Sigmoid colon (tissue), 7 donors: ENCODE data around the gene ABCC1. TPM values are rescaled to one million over a fixed set of nuclear protein-coding genes. Genes with fewer than 3 reads are reported as not detected.

Source experiments
- DNase-seq: peaks from one replicate; pipeline ENCODE4 v3.0.0-alpha.2; 2019
- H3K27ac ChIP-seq, 4 donors: fragments of 200-600 bp; sonication (generic); one replicate each; pipeline ENCODE4 v1.5.1; 2016 to 2019; ENCODE audit warnings: mild to moderate bottlenecking in 1 of 4
- H3K27me3 ChIP-seq, 3 donors: fragments of 200-600 bp; sonication (generic); one replicate each; pipeline ENCODE4 v1.5.1; 2019; ENCODE audit warnings: mild to moderate bottlenecking in 1 of 3
- H3K36me3 ChIP-seq, 4 donors: fragments of 200-600 bp; sonication (generic); one replicate each; pipeline ENCODE4 v1.5.1; 2016 to 2019
- H3K4me1 ChIP-seq, 4 donors: fragments of 200-600 bp; sonication (generic); one replicate each; pipeline ENCODE4 v1.5.1; 2017 to 2019
- H3K4me3 ChIP-seq, 4 donors: fragments of 200-600 bp; sonication (generic); one replicate each; pipeline ENCODE4 v1.5.1; 2017 to 2019; ENCODE audit warnings: mild to moderate bottlenecking in 2 of 4, moderate library complexity in 1 of 4
- H3K9me3 ChIP-seq, 4 donors: fragments of 200-600 bp in 3 of 4; sonication (generic) in 3 of 4; one replicate each; pipeline versions ENCODE4 v1.5.1 to v1.6.1; 2013 to 2019
- EP300 ChIP-seq, 4 donors: sonication (generic); formaldehyde crosslinking; IDR thresholded peaks; one replicate each; pipeline ENCODE4 v1.6.1; 2017; ENCODE audit warnings: antibody characterized with exemption in 4 of 4
- POLR2A ChIP-seq, 2 donors: fragments of 450-650 bp; IDR thresholded peaks; one replicate each; pipeline ENCODE4 v1.6.1; 2016; ENCODE audit warnings: antibody characterized with exemption in 2 of 2, mild to moderate bottlenecking in 2 of 2, moderate library complexity in 2 of 2
- POLR2AphosphoS5 ChIP-seq, 4 donors: sonication (generic); formaldehyde crosslinking; IDR thresholded peaks; one replicate each; pipeline ENCODE4 v1.6.1; 2017; ENCODE audit warnings: antibody characterized with exemption in 4 of 4
- WGBS, 2 donors: extraction: QIAGEN DNeasy Blood & Tissue Kit; methylation state at CpG; one replicate each; pipeline ENCODE4 v1.1.7; 2013; 5-methylcytosine and 5-hydroxymethylcytosine counted together
- intact Hi-C: fragments of 100-400 bp; cut with DNase I; formaldehyde crosslinking; loops from one replicate; pipeline ENCODE4 v1.15.1; 2023
- polyA plus RNA-seq, 3 donors: library from polyadenylated mRNA; stranded (reverse); fragments of 200-250 nt; gene quantifications; one replicate each; pipeline ENCODE4 v1.2.3, GENCODE V29; 2013
- total RNA-seq, 4 donors: library from RNA; depleted of rRNA; stranded (reverse); fragments of >200 nt; gene quantifications; one replicate each; pipeline ENCODE4 v1.1.0, GENCODE V29; 2016
- TF ChIP-seq, protein P1 (sequence below), 4 experiments: fragments of 450-650 bp in 3 of 4; fragments of 200-600 bp in 1 of 4; IDR thresholded peaks; one replicate each; pipeline ENCODE4 v1.5.1; 2016 to 2019; ENCODE audit warnings: antibody characterized with exemption in 4 of 4, mild to moderate bottlenecking in 3 of 4, moderate library complexity in 2 of 4
- donor health status: healthy with polysubstance abuse.
- donor health status: Bipolar disorder and iron deficiency.
- donor health status: healthy.

Gene ABCC1
- total and polyA plus RNA-seq, 7 donors = 1.8 to 51.8 (median 22.5) TPM

DNA sequence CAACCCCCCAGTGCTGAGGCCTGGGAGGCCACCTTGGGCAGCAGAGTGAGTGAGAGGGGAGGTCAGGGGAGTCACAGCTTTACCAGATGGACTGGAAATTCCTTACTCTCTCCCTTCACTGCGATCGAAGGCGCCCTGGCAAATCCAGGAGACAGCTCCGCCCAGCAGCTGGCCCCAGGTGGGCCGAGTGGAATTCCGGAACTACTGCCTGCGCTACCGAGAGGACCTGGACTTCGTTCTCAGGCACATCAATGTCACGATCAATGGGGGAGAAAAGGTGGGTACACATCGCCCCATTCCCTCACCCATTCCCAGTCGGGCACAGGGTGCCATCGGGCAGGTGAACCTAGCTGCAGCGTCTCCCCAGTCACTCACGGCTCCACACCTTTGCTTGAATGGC, 182.2 kb downstream of the ABCC1 start:
- 96 to 97% methylated on average over 15 of the region's 15 CpGs for WGBS, 2 donors
- no peak overlapping the region for H3K4me3 ChIP-seq
- no peak for DNase-seq

DNA sequence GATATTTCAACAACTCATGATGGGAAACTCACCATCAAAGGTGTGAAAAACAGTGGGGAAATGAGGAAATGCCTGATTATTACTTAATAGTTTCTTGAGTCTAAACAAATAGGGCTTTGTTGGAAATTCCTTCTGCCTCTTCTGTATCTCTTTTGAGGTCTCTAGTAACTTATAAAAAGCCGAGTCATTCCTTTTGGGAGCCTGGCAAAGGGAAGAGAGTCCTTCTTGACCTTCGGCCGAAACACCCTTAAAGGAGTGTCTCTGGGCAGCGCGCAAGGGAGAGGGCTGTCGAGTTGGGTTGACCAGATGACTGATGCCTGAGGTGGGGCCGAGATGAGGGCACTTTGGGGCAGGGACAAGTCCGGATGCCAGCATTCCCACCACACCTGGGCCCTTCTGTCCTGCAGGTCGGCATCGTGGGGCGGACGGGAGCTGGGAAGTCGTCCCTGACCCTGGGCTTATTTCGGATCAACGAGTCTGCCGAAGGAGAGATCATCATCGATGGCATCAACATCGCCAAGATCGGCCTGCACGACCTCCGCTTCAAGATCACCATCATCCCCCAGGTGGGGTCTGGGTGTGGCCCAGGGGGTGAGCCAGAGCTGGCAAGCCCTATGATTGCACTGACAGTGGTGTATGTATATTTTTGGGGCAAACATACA, 184.7 kb downstream of the ABCC1 start:
- no peaks in the 10 kb centered on the region for H3K4me1 ChIP-seq
- H3K9me3 ChIP-seq = no peaks in the 10 kb centered on the region
- no peak for DNase-seq
- intact Hi-C loops = no loop called here
- 92 to 95% methylated on average over 21 of the region's 21 CpGs for WGBS, 2 donors
- H3K4me3 ChIP-seq = no peak overlapping the region
- TF ChIP-seq EP300 (IDR thresholded peaks at IDR 0.05) (no peak), POLR2AphosphoS5 (IDR thresholded peaks at IDR 0.05) (no peak)
- TF ChIP-seq, protein P1, sequence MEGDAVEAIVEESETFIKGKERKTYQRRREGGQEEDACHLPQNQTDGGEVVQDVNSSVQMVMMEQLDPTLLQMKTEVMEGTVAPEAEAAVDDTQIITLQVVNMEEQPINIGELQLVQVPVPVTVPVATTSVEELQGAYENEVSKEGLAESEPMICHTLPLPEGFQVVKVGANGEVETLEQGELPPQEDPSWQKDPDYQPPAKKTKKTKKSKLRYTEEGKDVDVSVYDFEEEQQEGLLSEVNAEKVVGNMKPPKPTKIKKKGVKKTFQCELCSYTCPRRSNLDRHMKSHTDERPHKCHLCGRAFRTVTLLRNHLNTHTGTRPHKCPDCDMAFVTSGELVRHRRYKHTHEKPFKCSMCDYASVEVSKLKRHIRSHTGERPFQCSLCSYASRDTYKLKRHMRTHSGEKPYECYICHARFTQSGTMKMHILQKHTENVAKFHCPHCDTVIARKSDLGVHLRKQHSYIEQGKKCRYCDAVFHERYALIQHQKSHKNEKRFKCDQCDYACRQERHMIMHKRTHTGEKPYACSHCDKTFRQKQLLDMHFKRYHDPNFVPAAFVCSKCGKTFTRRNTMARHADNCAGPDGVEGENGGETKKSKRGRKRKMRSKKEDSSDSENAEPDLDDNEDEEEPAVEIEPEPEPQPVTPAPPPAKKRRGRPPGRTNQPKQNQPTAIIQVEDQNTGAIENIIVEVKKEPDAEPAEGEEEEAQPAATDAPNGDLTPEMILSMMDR (IDR thresholded peaks at IDR 0.05) = no peak
- peak overlapping the region in 3 of 4 donors; percentile 5 to 34 (median 21) for H3K27ac ChIP-seq
- H3K27me3 ChIP-seq = no peaks in the 10 kb centered on the region
- peaks cover 14 to 93% (median 63%) of the 10 kb centered on the region in 4 donors for H3K36me3 ChIP-seq

More for the DNA sequence above, 182.2 kb downstream of the ABCC1 start:
- Histone ChIP-seq H3K9me3 (no peaks in the 10 kb centered on the region), H3K4me1 (peaks cover 0 to 15% (median 12%) of the 10 kb centered on the region in 4 donors), H3K27me3 (no peaks in the 10 kb centered on the region), H3K27ac (peak overlapping the region in 2 of 4 donors; percentile 6 to 7), H3K36me3 (peaks cover 5 to 76% (median 42%) of the 10 kb centered on the region in 4 donors)
- intact Hi-C loops = no loop called here
- TF ChIP-seq, protein P1 (IDR thresholded peaks at IDR 0.05) = no peak
- no peak for TF ChIP-seq EP300 (IDR thresholded peaks at IDR 0.05)
- no peak for TF ChIP-seq POLR2A (IDR thresholded peaks at IDR 0.05)
- TF ChIP-seq POLR2AphosphoS5 (IDR thresholded peaks at IDR 0.05) = no peak

DNA sequence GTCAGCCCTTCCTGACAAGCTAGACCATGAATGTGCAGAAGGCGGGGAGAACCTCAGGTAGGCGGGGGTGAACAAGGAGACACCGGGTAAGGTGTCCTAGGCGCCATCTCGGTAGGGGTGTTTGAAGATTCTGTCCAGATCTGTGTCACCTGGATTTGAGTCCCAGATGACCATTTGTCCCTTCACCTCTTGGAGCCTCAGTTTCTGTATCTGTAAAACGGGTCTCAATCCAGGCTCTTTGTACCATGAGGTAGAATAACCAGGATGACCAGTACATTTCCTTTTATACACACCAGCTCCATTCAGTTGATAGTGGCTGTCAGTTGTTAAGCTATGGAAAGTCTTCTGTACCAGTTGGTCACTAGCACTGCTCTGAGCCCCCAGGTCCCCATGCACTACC, 187.2 kb downstream of the ABCC1 start:
- WGBS, 2 donors = 97 to 99% methylated on average over 6 of the region's 6 CpGs
- peaks cover 22 to 97% (median 77%) of the 10 kb centered on the region in 4 donors for H3K36me3 ChIP-seq
- H3K27ac ChIP-seq = peak overlapping the region in 1 of 4 donors; percentile 7
- intact Hi-C loops = no loop called here
- peaks cover 0 to 10% (median 4%) of the 10 kb centered on the region in 4 donors for H3K4me1 ChIP-seq
- no peak for DNase-seq
- no peaks in the 10 kb centered on the region for H3K9me3 ChIP-seq
- no peak overlapping the region for H3K4me3 ChIP-seq
- TF ChIP-seq POLR2AphosphoS5 (IDR thresholded peaks at IDR 0.05) (no peak), EP300 (IDR thresholded peaks at IDR 0.05) (no peak), POLR2A (IDR thresholded peaks at IDR 0.05) (no peak)
- TF ChIP-seq, protein P1 (IDR thresholded peaks at IDR 0.05) = no peak
- no peaks in the 10 kb centered on the region for H3K27me3 ChIP-seq

DNA sequence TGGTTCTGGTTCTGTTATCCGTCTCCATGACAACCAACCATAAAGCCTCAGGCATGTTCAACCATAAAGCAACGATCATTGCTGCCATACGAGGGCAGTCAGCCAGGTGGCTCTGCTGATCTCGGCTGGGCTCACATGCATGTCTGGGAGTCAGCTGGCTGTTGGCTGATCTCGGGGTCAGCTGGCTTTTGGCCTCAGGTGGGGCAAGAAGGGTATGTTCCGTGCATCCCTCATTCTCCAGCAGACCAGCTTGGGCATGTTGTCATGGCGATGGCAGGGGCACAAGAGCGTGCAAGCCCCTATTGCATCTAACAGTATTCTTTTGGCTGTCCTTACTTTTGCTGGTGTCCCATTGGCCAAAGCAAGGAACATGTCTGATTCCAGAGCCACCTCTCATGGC, 187.7 kb downstream of the ABCC1 start:
- H3K9me3 ChIP-seq = no peaks in the 10 kb centered on the region
- intact Hi-C loops = no loop called here
- H3K27me3 ChIP-seq = no peaks in the 10 kb centered on the region
- no peak overlapping the region for H3K4me3 ChIP-seq
- H3K36me3 ChIP-seq = peaks cover 27 to 97% (median 77%) of the 10 kb centered on the region in 4 donors
- TF ChIP-seq POLR2A (IDR thresholded peaks at IDR 0.05) = no peak
- no peak for TF ChIP-seq EP300 (IDR thresholded peaks at IDR 0.05)
- no peak for TF ChIP-seq POLR2AphosphoS5 (IDR thresholded peaks at IDR 0.05)
- TF ChIP-seq, protein P1 (IDR thresholded peaks at IDR 0.05) = no peak
- H3K27ac ChIP-seq = peak overlapping the region in 1 of 4 donors; percentile 7
- 60 to 80% methylated on average over 8 of the region's 8 CpGs for WGBS, 2 donors
- peaks cover 0 to 15% (median 4%) of the 10 kb centered on the region in 4 donors for H3K4me1 ChIP-seq
- no peak for DNase-seq
